ENCODE measurements around the gene ACSL5.
"Not testable (repeated sequence)": the region's sequence is repeated elsewhere in the genome, so short reads cannot be mapped to it uniquely, and the experiment has no call there.

Gene ACSL5

DNA sequence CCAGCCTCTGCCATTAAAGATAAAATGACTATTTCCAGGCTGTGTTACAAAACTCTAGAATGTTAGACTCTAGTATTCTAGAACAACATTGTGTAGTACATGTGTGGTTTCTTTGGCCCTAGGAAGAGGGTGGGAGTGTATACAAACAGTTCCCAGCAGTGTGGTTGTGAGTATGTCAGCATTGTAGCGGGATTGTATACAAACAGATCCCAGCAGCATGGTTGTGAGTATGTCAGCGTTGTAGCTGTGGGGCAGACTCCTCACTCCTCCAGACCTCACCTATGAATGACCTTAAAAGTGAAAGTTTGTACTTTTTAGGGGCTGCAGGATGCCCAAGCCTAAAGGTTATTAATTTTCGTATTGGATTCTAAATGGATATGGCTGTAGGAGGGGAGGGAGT, 6.9 kb upstream of the ACSL5 start:
- no peaks in the 10 kb centered on the region for H3K36me3 ChIP-seq (ENCODE audit: insufficient read depth, low read length)
- no peaks in the 10 kb centered on the region for H3K9me3 ChIP-seq (ENCODE audit: low read depth, low read length)
- no peak for DNase-seq (ENCODE audit: low read depth, low spot score)
- H3K4me3 ChIP-seq, result no peak overlapping the region
- H3K27ac ChIP-seq, result no peak overlapping the region
- TF ChIP-seq EZH2 (IDR thresholded peaks at IDR 0.05) (no peak), POLR2AphosphoS5 (IDR thresholded peaks at IDR 0.05; ENCODE audit: borderline replicate concordance, low read depth, low read length) (no peak), FOXP2 (optimal IDR thresholded peaks at IDR 0.05; ENCODE audit: control extremely low read depth, extremely low read length, insufficient read depth) (no peak)
- no peak overlapping the region for H3K9ac ChIP-seq (ENCODE audit: insufficient read length)

- no peak overlapping the region for H3K27ac ChIP-seq
- H3K9me3 ChIP-seq (ENCODE audit: low read depth, low read length), result no peaks in the 10 kb centered on the region
- no peak for DNase-seq (ENCODE audit: low read depth, low spot score)
Measured at GRCh38 chr10:112367516-112367915, 6.4 kb upstream of the ACSL5 start.

DNA sequence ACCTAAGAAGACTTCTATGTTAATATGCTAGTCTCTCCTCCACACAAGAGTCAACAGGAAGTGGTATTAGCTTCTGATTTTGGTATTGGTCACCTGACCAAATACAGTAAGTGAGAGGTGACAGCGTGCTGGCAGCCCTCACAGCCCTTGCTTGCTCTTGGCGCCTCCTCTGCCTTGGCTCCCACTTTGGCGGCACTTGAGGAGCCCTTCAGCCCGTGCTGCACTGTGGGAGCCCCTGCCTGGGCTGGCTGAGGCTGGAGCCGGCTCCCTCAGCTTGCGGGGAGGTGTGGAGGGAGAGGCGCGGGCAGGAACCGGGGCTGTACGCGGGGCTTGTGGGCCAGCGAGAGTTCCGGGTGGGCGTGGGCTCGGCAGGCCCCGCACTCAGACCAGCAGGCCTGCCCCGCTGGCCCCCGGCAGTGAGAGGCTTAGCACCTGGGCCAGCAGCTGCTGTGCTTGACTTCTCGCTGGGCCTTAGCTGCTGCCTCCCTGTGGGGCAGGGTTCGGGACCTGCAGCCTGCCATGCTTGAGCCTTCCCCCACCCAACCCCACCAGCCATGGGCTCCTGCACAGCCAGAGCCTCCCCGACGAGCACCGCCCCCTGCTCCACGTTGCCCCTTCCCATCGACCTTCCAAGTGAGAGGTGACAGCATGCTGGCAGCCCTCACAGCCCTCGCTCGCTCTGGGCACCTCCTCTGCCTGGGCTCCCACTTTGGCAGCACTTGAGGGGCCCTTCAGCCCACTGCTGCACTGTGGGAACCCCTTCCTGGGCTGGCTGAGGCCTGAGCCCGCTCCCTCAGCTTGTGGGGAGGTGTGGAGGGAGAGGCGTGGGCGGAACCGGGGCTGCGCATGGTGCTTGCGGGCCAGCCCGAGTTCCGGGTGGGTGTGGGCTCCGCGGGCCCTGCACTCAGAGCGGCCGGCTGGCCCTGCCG, 4.2 kb upstream of the ACSL5 start:
- Histone ChIP-seq H3K36me3 (ENCODE audit: insufficient read depth, low read length) (no peaks in the 10 kb centered on the region), H3K4me3 (no peak overlapping the region), H3K9me3 (ENCODE audit: low read depth, low read length) (no peaks in the 10 kb centered on the region), H3K27ac (no peak overlapping the region), H3K9ac (ENCODE audit: insufficient read length) (no peak overlapping the region)
- DNase-seq (ENCODE audit: low read depth, low spot score), result no peak
- TF ChIP-seq EZH2 (IDR thresholded peaks at IDR 0.05) (no peak), POLR2AphosphoS5 (IDR thresholded peaks at IDR 0.05; ENCODE audit: borderline replicate concordance, low read depth, low read length) (no peak), FOXP2 (optimal IDR thresholded peaks at IDR 0.05; ENCODE audit: control extremely low read depth, extremely low read length, insufficient read depth) (no peak)

More at GRCh38 chr10:112367516-112367915, 6.4 kb upstream of the ACSL5 start:
- TF ChIP-seq FOXP2 (optimal IDR thresholded peaks at IDR 0.05; ENCODE audit: control extremely low read depth, extremely low read length, insufficient read depth) (no peak), POLR2AphosphoS5 (IDR thresholded peaks at IDR 0.05; ENCODE audit: borderline replicate concordance, low read depth, low read length) (no peak), EZH2 (IDR thresholded peaks at IDR 0.05) (no peak)
- no peaks in the 10 kb centered on the region for H3K36me3 ChIP-seq (ENCODE audit: insufficient read depth, low read length)
- no peak overlapping the region for H3K9ac ChIP-seq (ENCODE audit: insufficient read length)
- no peak overlapping the region for H3K4me3 ChIP-seq

GRCh38 chr10:112370424-112370819, 3.5 kb upstream of the ACSL5 start:
- TF ChIP-seq FOXP2 (optimal IDR thresholded peaks at IDR 0.05; ENCODE audit: control extremely low read depth, extremely low read length, insufficient read depth) (no peak), POLR2AphosphoS5 (IDR thresholded peaks at IDR 0.05; ENCODE audit: borderline replicate concordance, low read depth, low read length) (no peak), EZH2 (IDR thresholded peaks at IDR 0.05) (no peak)
- Histone ChIP-seq H3K27ac (no peak overlapping the region), H3K4me3 (no peak overlapping the region), H3K9ac (ENCODE audit: insufficient read length) (no peak overlapping the region), H3K36me3 (ENCODE audit: insufficient read depth, low read length) (no peaks in the 10 kb centered on the region), H3K9me3 (ENCODE audit: low read depth, low read length) (no peaks in the 10 kb centered on the region)
- no peak for DNase-seq (ENCODE audit: low read depth, low spot score)

DNA sequence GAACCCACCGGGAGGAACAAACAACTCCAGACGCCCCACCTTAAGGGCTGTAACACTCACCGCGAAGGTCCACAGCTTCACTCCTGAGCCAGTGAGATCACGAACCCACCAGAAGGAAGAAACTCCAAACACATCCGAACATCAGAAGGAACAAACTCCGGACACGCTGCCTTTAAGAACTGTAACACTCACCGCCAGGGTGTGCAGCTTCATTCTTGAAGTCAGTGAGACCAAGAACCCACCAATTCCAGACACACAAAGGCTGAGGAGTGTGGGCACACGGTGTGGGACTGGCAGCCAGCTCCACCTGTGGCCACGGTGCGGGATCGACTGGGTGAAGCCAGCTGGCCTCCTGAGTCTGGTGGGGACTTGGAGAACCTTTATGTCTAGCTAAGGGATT, 2.6 kb upstream of the ACSL5 start:
- not testable (repeated sequence) for H3K4me3 ChIP-seq; H3K36me3 ChIP-seq (ENCODE audit: insufficient read depth, low read length); H3K27ac ChIP-seq; DNase-seq (ENCODE audit: low read depth, low spot score); H3K9ac ChIP-seq (ENCODE audit: insufficient read length); H3K9me3 ChIP-seq (ENCODE audit: low read depth, low read length)

DNA sequence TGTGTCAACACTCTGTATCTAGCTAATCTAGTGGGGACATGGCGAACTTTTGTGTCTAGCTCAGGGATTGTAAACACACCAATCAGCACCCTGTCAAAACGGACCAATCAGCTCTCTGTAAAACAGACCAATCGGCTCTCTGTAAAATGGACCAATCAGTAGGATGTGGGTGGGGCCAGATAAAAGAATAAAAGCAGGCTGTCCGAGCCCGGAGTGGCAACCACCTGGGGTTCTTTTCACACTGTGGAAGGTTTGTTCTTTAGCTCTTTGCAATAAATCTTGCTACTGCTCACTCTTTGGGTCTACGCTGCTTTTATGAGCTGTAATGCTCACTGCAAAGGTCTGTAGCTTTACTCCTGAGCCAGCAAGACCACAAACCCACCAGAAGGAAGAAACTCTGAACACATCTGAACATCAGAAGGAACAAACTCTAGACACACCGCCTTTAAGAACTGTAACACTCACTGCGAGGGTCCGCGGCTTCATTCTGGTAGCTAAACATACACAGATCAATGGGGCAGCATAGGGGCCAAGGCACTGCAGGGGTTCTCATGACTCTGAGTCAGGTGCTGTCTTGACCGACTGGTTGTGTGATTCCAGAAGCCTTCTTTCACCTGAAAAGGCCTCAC, 1.6 kb upstream of the ACSL5 start:
- H3K9ac ChIP-seq (ENCODE audit: insufficient read length), result not testable (repeated sequence)

GRCh38 chr10:112374724-112375541, 1.0 kb downstream of the ACSL5 start:
- no peak for DNase-seq (ENCODE audit: low read depth, low spot score)

More for the DNA sequence above, 1.6 kb upstream of the ACSL5 start:
- not testable (repeated sequence) for DNase-seq (ENCODE audit: low read depth, low spot score); H3K9me3 ChIP-seq (ENCODE audit: low read depth, low read length); H3K27ac ChIP-seq; H3K4me3 ChIP-seq; H3K36me3 ChIP-seq (ENCODE audit: insufficient read depth, low read length)

GRCh38 chr10:112375721-112376395, 1.9 kb downstream of the ACSL5 start:
- Histone ChIP-seq H3K9ac (ENCODE audit: insufficient read length) (no peak overlapping the region), H3K27ac (no peak overlapping the region), H3K9me3 (ENCODE audit: low read depth, low read length) (no peaks in the 10 kb centered on the region), H3K36me3 (ENCODE audit: insufficient read depth, low read length) (no peaks in the 10 kb centered on the region), H3K4me3 (no peak overlapping the region)
- no peak for DNase-seq (ENCODE audit: low read depth, low spot score)
- no peak for TF ChIP-seq POLR2AphosphoS5 (IDR thresholded peaks at IDR 0.05; ENCODE audit: borderline replicate concordance, low read depth, low read length)
- TF ChIP-seq FOXP2 (optimal IDR thresholded peaks at IDR 0.05; ENCODE audit: control extremely low read depth, extremely low read length, insufficient read depth), result no peak
- no peak for TF ChIP-seq EZH2 (IDR thresholded peaks at IDR 0.05)

More at GRCh38 chr10:112374724-112375541, 1.0 kb downstream of the ACSL5 start:
- no peaks in the 10 kb centered on the region for H3K9me3 ChIP-seq (ENCODE audit: low read depth, low read length)
- no peaks in the 10 kb centered on the region for H3K36me3 ChIP-seq (ENCODE audit: insufficient read depth, low read length)
- no peak overlapping the region for H3K27ac ChIP-seq
- TF ChIP-seq FOXP2 (optimal IDR thresholded peaks at IDR 0.05; ENCODE audit: control extremely low read depth, extremely low read length, insufficient read depth), result no peak
- TF ChIP-seq EZH2 (IDR thresholded peaks at IDR 0.05), result no peak
- TF ChIP-seq POLR2AphosphoS5 (IDR thresholded peaks at IDR 0.05; ENCODE audit: borderline replicate concordance, low read depth, low read length), result no peak
- no peak overlapping the region for H3K9ac ChIP-seq (ENCODE audit: insufficient read length)
- no peak overlapping the region for H3K4me3 ChIP-seq
